GM23338 (cell line): ENCODE data around the gene DLX4. TPM values are rescaled to one million over a fixed set of nuclear protein-coding genes. Genes with fewer than 3 reads are reported as not detected.

Experiments
- ATAC-seq: fragments of 200-7000 bp; cut with Tn5 transposase; 3 replicates; pipeline ENCODE4 v1.9.1; 2020
- DNase-seq: peaks from one replicate; pipeline ENCODE4 v3.0.0-alpha.2; 2015; ENCODE audit warnings: low spot score
- H2AFZ ChIP-seq: fragments of 200-600 bp; sonication (generic); 2 replicates; pipeline ENCODE4 v1.8.0; 2016; ENCODE audit warnings: antibody characterized with exemption, mild to moderate bottlenecking, moderate library complexity
- H3F3A ChIP-seq: fragments of 200-600 bp; sonication (generic); replicated peaks from 2 replicates; pipeline ENCODE4 v1.8.0; 2017; ENCODE audit warnings: antibody characterized with exemption, mixed run types, low read depth
- H3K27ac ChIP-seq: fragments of 200-600 bp; sonication (generic); 2 replicates; pipeline ENCODE4 v1.6.1; 2016; ENCODE audit warnings: low read depth
- H3K27me3 ChIP-seq: fragments of 200-600 bp; sonication (generic); 2 replicates; pipeline ENCODE4 v1.8.0; 2016; ENCODE audit warnings: mild to moderate bottlenecking, mixed run types, moderate library complexity; ENCODE audit not compliant: insufficient read depth
- H3K36me3 ChIP-seq: fragments of 200-600 bp; sonication (generic); 2 replicates; pipeline ENCODE4 v1.8.0; 2016; ENCODE audit warnings: mild to moderate bottlenecking; ENCODE audit not compliant: insufficient read depth
- H3K4me1 ChIP-seq: fragments of 200-600 bp; sonication (generic); 2 replicates; pipeline ENCODE4 v1.8.0; 2016; ENCODE audit warnings: mild to moderate bottlenecking, moderate library complexity; ENCODE audit not compliant: insufficient read depth
- H3K4me2 ChIP-seq: fragments of 200-600 bp; sonication (generic); 2 replicates; pipeline ENCODE4 v1.7.1; 2017; ENCODE audit warnings: mixed run types
- H3K4me3 ChIP-seq: fragments of 200-600 bp; sonication (generic); 2 replicates; pipeline ENCODE4 v1.6.1; 2016; ENCODE audit warnings: mixed run types
- H3K79me2 ChIP-seq: fragments of 200-600 bp; sonication (generic); replicated peaks from 2 replicates; pipeline ENCODE4 v1.8.0; 2017; ENCODE audit warnings: mild to moderate bottlenecking; ENCODE audit not compliant: insufficient read depth
- H3K9me2 ChIP-seq: fragments of 200-600 bp; sonication (generic); 2 replicates; pipeline ENCODE4 v1.8.0; 2017; ENCODE audit not compliant: insufficient read depth
- H4K20me1 ChIP-seq: fragments of 200-600 bp; sonication (generic); replicated peaks from 2 replicates; pipeline ENCODE4 v1.8.0; 2017; ENCODE audit warnings: mild to moderate bottlenecking; ENCODE audit not compliant: insufficient read depth
- H3K27ac Mint-ChIP-seq: 2 replicates; pipeline ENCODE4 v1.8.0; 2020; ENCODE audit warnings: inconsistent platforms, mild to moderate bottlenecking, moderate library complexity, mixed read lengths
- H3K27me3 Mint-ChIP-seq: 3 replicates; pipeline ENCODE4 v1.8.0; 2022; ENCODE audit warnings: low read depth, mild to moderate bottlenecking, moderate library complexity, mixed read lengths, inconsistent platforms; ENCODE audit not compliant: insufficient read depth, poor library complexity
- H3K36me3 Mint-ChIP-seq: 3 replicates; pipeline ENCODE4 v1.8.0; 2021; ENCODE audit warnings: low read depth, mild to moderate bottlenecking, inconsistent platforms, moderate library complexity, mixed read lengths
- H3K4me1 Mint-ChIP-seq: 3 replicates; pipeline ENCODE4 v1.8.0; 2020; ENCODE audit warnings: mild to moderate bottlenecking, inconsistent platforms, mixed read lengths
- H3K4me3 Mint-ChIP-seq: 3 replicates; pipeline ENCODE4 v1.8.0; 2021; ENCODE audit warnings: moderate library complexity, mild to moderate bottlenecking, inconsistent platforms, mixed read lengths
- H3K9me3 Mint-ChIP-seq: 3 replicates; pipeline ENCODE4 v1.8.0; 2020; ENCODE audit warnings: moderate library complexity, mild to moderate bottlenecking, inconsistent platforms, mixed read lengths
- CREB1 ChIP-seq: fragments of 250-450 bp; sonication (Bioruptor Pico); IDR thresholded peaks from 2 replicates; pipeline ENCODE4 v1.5.0; 2020; ENCODE audit warnings: low read depth, mild to moderate bottlenecking, moderate library complexity
- ETS1 ChIP-seq: IDR thresholded peaks from 2 replicates; pipeline ENCODE4 v1.6.1; 2016; ENCODE audit warnings: antibody characterized with exemption
- JUNB ChIP-seq: IDR thresholded peaks from one replicate; pipeline ENCODE4 v1.6.1; 2016; ENCODE audit warnings: antibody characterized with exemption; ENCODE audit not compliant: unreplicated experiment
- NANOG ChIP-seq: IDR thresholded peaks from 2 replicates; pipeline ENCODE4 v1.6.1; 2016; ENCODE audit warnings: antibody characterized with exemption, borderline replicate concordance
- POLR2AphosphoS5 ChIP-seq: IDR thresholded peaks from 2 replicates; pipeline ENCODE4 v1.6.1; 2016; ENCODE audit warnings: antibody characterized with exemption, low read depth
- STAT1 ChIP-seq: IDR thresholded peaks from one replicate; pipeline ENCODE4 v1.6.1; 2016; ENCODE audit warnings: antibody characterized with exemption; ENCODE audit not compliant: unreplicated experiment
- ZNF462 ChIP-seq: fragments of 250-450 bp; sonication (Bioruptor Pico); IDR thresholded peaks from 2 replicates; pipeline ENCODE4 v1.5.0; 2020; ENCODE audit warnings: mild to moderate bottlenecking, moderate library complexity
- polyA plus RNA-seq: library from polyadenylated mRNA; unstranded; fragments of >200 nt; fragmentation: Nextera tagmentation; extraction: Ambion mirVana; gene quantifications from 2 replicates; pipeline ENCODE4 v1.2.1, GENCODE V29; 2016
- total RNA-seq: library from RNA; depleted of rRNA; stranded (reverse); fragments of >200 nt; shearing (Covaris generic); gene quantifications from 2 replicates; pipeline ENCODE4 v1.2.3, GENCODE V29; 2014

Gene DLX4
- total and polyA plus RNA-seq, 2 experiments from 2014 or later: 0.10 to 0.79 TPM

- Mint-ChIP-seq H3K9me3 (no peaks in the 10 kb centered on the region), H3K4me1 (no peaks in the 10 kb centered on the region; the same call in 2 of the 3 replicates), H3K36me3 (no peaks in the 10 kb centered on the region), H3K27me3 (peaks cover 10% of the 10 kb centered on the region), H3K27ac (no peak overlapping the region), H3K4me3 (no peak overlapping the region)
- H3K27me3 ChIP-seq: no peaks in the 10 kb centered on the region
- H3K9me2 ChIP-seq: no peaks in the 10 kb centered on the region
- H3K4me2 ChIP-seq: no peak overlapping the region
- no peaks in the 10 kb centered on the region for H3K79me2 ChIP-seq
- no peak overlapping the region for H3K27ac ChIP-seq
- H3K36me3 ChIP-seq: no peaks in the 10 kb centered on the region
- H4K20me1 ChIP-seq: no peaks in the 10 kb centered on the region
- no peaks in the 10 kb centered on the region for H3F3A ChIP-seq
- ATAC-seq: no peak
- no peak for DNase-seq
- no peak for TF ChIP-seq JUNB
- no peak for TF ChIP-seq ZNF462 (CRISPR knock-in tag)
- TF ChIP-seq POLR2AphosphoS5: no peak
- no peak for TF ChIP-seq ETS1
- TF ChIP-seq STAT1: no peak
- no peak for TF ChIP-seq CREB1 (CRISPR knock-in tag)
- TF ChIP-seq NANOG: no peak
- no peaks in the 10 kb centered on the region for H3K4me1 ChIP-seq
- no peak overlapping the region for H2AFZ ChIP-seq
- no peak overlapping the region for H3K4me3 ChIP-seq
These were observed 42.1 kb upstream of the DLX4 start for GRCh38 chr17:49926886-49927285.
